Lower leg skin (tissue), 3 donors: ENCODE results near the gene CUEDC2.

ENCODE experiments used
- CTCF ChIP-seq, 3 donors: fragments of 450-650 bp; IDR thresholded peaks; one replicate each; pipeline ENCODE4 v1.5.1; 2016; ENCODE audit warnings: antibody characterized with exemption in 3 of 3, mild to moderate bottlenecking in 3 of 3, moderate library complexity in 2 of 3
- POLR2A ChIP-seq, 2 donors: fragments of 450-650 bp; IDR thresholded peaks; one replicate each; pipeline ENCODE4 v1.6.1; 2016 to 2017; ENCODE audit warnings: antibody characterized with exemption in 2 of 2, mild to moderate bottlenecking in 1 of 2, moderate library complexity in 1 of 2

DNA sequence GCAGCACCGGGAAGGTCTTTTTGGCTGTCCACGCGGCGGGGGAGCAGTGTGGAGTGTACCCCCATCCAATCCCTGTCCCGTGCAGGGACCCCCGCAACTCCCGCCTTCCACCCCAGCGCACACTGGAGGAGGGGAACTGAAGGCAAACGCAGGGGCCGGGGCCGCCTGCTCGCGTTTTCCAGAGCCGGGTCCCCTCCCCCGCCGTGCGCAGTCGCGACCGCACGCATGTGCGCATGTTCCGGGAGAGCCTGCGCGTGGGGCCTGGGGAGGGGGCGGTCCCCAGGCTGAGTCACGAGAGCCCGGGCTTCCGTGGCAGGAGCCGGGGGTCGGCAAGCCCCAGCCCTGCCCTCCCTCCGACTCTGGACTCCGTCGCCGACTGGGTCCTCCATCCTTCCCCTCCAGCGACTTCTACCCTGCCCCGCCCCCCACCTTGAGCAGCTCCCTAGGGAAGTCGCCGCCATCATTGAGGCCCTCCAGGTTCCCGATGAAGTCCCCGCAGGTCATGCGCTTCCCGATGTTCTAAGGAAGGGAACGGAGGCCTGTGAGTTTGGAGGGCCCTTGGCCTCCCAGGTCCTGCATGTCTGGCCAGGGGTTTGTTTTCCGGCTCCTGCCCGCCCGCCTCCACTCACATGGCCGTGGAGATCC is 21.8 kb downstream of the CUEDC2 start:
- no peak for TF ChIP-seq CTCF (IDR thresholded peaks at IDR 0.05)
- no peak for TF ChIP-seq POLR2A (IDR thresholded peaks at IDR 0.05)
